Spleen (tissue), 11 donors: ENCODE results near the gene RSAD2. TPM values are rescaled to one million over a fixed set of nuclear protein-coding genes. Genes with fewer than 3 reads are reported as not detected.

Experiments used
- DNase-seq: peaks from one replicate; pipeline ENCODE4 v3.0.0-alpha.2; 2020
- H3K27ac ChIP-seq, 8 donors: fragments of 200-600 bp; sonication (generic) in 7 of 8; 1 replicate in 4 of 8; 2 replicates in 4 of 8; pipeline versions ENCODE4 v1.5.0 to v1.8.0; 2016 to 2021; ENCODE audit warnings: inconsistent platforms in 4 of 8, mild to moderate bottlenecking in 4 of 8, moderate library complexity in 1 of 8
- H3K27me3 ChIP-seq, 7 donors: fragments of 200-600 bp; sonication (generic) in 6 of 7; replicated peaks in 1 of 7; 1 replicate in 4 of 7; 2 replicates in 3 of 7; pipeline versions ENCODE4 v1.5.0 to v1.8.0; 2016 to 2021; ENCODE audit warnings: inconsistent platforms in 3 of 7, mild to moderate bottlenecking in 1 of 7
- H3K36me3 ChIP-seq, 6 donors: fragments of 200-600 bp; sonication (generic) in 5 of 6; 1 replicate in 4 of 6; 2 replicates in 2 of 6; pipeline versions ENCODE4 v1.5.0 to v1.8.0; 2016 to 2021; ENCODE audit warnings: inconsistent platforms in 2 of 6
- H3K4me1 ChIP-seq, 6 donors: fragments of 200-600 bp; sonication (generic) in 5 of 6; 1 replicate in 3 of 6; 2 replicates in 3 of 6; pipeline versions ENCODE4 v1.5.0 to v1.8.0; 2016 to 2021; ENCODE audit warnings: inconsistent platforms in 3 of 6
- H3K4me3 ChIP-seq, 8 donors: fragments of 200-600 bp; sonication (generic) in 7 of 8; 1 replicate in 4 of 8; 2 replicates in 4 of 8; pipeline versions ENCODE4 v1.5.0 to v1.8.0; 2016 to 2021; ENCODE audit warnings: inconsistent platforms in 4 of 8, mild to moderate bottlenecking in 4 of 8, moderate library complexity in 2 of 8
- H3K9me3 ChIP-seq, 8 donors: fragments of 200-600 bp; sonication (generic) in 7 of 8; 1 replicate in 4 of 8; 2 replicates in 4 of 8; pipeline versions ENCODE4 v1.5.0 to v1.8.0; 2016 to 2021; ENCODE audit warnings: inconsistent platforms in 4 of 8
- CTCF ChIP-seq, 11 experiments: fragments of 200-600 bp in 7 of 11; fragments of 450-650 bp in 4 of 11; sonication (generic) in 4 of 11; IDR thresholded peaks in 8 of 11; conservative IDR thresholded peaks in 3 of 11; 1 replicate in 7 of 11; 2 replicates in 4 of 11; pipeline versions ENCODE4 v1.4.0 to v1.8.0; 2016 to 2021; ENCODE audit warnings: antibody characterized with exemption in 11 of 11, inconsistent platforms in 4 of 11, mild to moderate bottlenecking in 1 of 11
- POLR2A ChIP-seq, 3 donors: fragments of 450-650 bp; IDR thresholded peaks; one replicate each; pipeline ENCODE4 v1.5.1; 2017; ENCODE audit warnings: antibody characterized with exemption in 3 of 3, mild to moderate bottlenecking in 1 of 3
- POLR2AphosphoS5 ChIP-seq, 3 donors: sonication (generic); formaldehyde crosslinking; IDR thresholded peaks; one replicate each; pipeline ENCODE4 v1.5.1; 2017; ENCODE audit warnings: antibody characterized with exemption in 3 of 3
- WGBS, 5 donors: extraction: QIAGEN DNeasy Blood & Tissue Kit in 3 of 5; methylation state at CpG; one replicate each; pipeline versions ENCODE4 v1.1.5 to v1.1.7; 2013 to 2018; 5-methylcytosine and 5-hydroxymethylcytosine counted together
- intact Hi-C: fragments of 100-400 bp; cut with DNase I; formaldehyde crosslinking; loops from one replicate; pipeline ENCODE4 v1.15.0; 2023; ENCODE audit warnings: low total_unique reads
- polyA plus RNA-seq, 3 donors: library from polyadenylated mRNA; stranded (reverse); fragments of 200-250 nt; gene quantifications; one replicate each; pipeline ENCODE4 v1.2.1, GENCODE V29; 2013
- total RNA-seq, 7 donors: library from RNA; depleted of rRNA in 3 of 7; stranded (reverse); fragments of >200 nt in 3 of 7; fragmentation: NEBNext Ultra II Directional in 4 of 7; extraction: Animal tissue kit (Norgen Biotek cat#: 25700) in 4 of 7; gene quantifications; one replicate each; pipeline versions ENCODE4 v1.1.0 to v1.2.1, GENCODE V29; 2016 to 2021
- donor health status: healthy with polysubstance abuse.
- donor health status: DM: no; HTN: no; CAD: no; lungs with moderate emphysema.
- donor health status: DM: no; HTN: no; CAD: no.
- donor health status: Bipolar disorder and iron deficiency.
- donor health status: healthy.
- donor health status: DM: no; HTN: no; CAD: no.
- donor health status: DM: yes; HTN: yes; CAD: no.

RSAD2 gene
- total and polyA plus RNA-seq, 10 donors: 2.1 to 18.6 (median 9.0) TPM

- no peak for DNase-seq
- TF ChIP-seq POLR2AphosphoS5 (IDR thresholded peaks at IDR 0.05): no peak
- intact Hi-C loops: no loop called here
- Histone ChIP-seq H3K27me3 (no peaks in the 10 kb centered on the region), H3K4me3 (no peak overlapping the region), H3K9me3 (peaks cover 36 to 98% (median 87%) of the 10 kb centered on the region in 8 donors), H3K27ac (no peak overlapping the region), H3K4me1 (no peaks in the 10 kb centered on the region), H3K36me3 (peaks cover 0 to 47% (median 2%) of the 10 kb centered on the region in 6 donors)
- 88 to 92% (median 90%) methylated on average over 2 of the region's 2 CpGs for WGBS, 5 donors
Observed at GRCh38 chr2:6841537-6842287, 35.9 kb upstream of the RSAD2 start.

- H3K36me3 ChIP-seq: peaks cover 9 to 65% (median 29%) of the 10 kb centered on the region in 6 donors
- 72 to 96% (median 86%) methylated on average over 3 of the region's 3 CpGs for WGBS, 5 donors
- intact Hi-C loops: no loop called here
- H3K9me3 ChIP-seq: peaks cover 50 to 100% (median 100%) of the 10 kb centered on the region in 8 donors
- H3K27me3 ChIP-seq: no peaks in the 10 kb centered on the region
- no peak for TF ChIP-seq POLR2A (IDR thresholded peaks at IDR 0.05)
- no peak for TF ChIP-seq POLR2AphosphoS5 (IDR thresholded peaks at IDR 0.05)
- TF ChIP-seq CTCF (IDR thresholded peaks at IDR 0.05 in 8 of 11, conservative IDR thresholded peaks at IDR 0.05 in 3 of 11): no peak
- no peaks in the 10 kb centered on the region for H3K4me1 ChIP-seq
- no peak overlapping the region for H3K27ac ChIP-seq
- no peak overlapping the region for H3K4me3 ChIP-seq
- DNase-seq: no peak
Observed at GRCh38 chr2:6845312-6845711, 32.3 kb upstream of the RSAD2 start.

DNA sequence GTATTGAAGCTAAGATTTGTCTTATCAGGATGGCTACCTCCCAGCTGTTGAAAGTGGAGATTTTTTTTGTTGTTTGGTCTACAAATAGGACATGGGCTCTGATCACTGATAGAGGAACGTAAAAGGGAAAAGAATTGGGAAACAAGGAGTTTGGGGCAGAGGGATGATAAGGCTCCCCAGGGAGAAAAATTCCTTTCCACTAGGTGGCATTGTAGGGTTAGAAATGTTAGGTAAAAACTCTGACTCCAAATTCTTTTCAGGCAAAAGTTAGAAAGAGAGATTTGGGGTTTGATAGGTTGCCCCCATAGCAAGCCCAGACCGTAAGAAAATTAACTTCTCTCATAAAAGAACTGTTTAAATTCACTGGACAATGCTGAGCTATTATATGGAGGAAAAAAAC lies 31.7 kb upstream of the RSAD2 start:
- H3K4me3 ChIP-seq: no peak overlapping the region

GRCh38 chr2:6846540-6846939 lies 31.0 kb upstream of the RSAD2 start:
- WGBS, 5 donors: 84 to 97% (median 90%) methylated on average over 1 of the region's 1 CpG
- TF ChIP-seq POLR2A (IDR thresholded peaks at IDR 0.05): no peak
- no peak for TF ChIP-seq CTCF (IDR thresholded peaks at IDR 0.05 in 8 of 11, conservative IDR thresholded peaks at IDR 0.05 in 3 of 11)
- TF ChIP-seq POLR2AphosphoS5 (IDR thresholded peaks at IDR 0.05): no peak

More for the DNA sequence above, 31.7 kb upstream of the RSAD2 start:
- TF ChIP-seq POLR2A (IDR thresholded peaks at IDR 0.05) (no peak), CTCF (IDR thresholded peaks at IDR 0.05 in 8 of 11, conservative IDR thresholded peaks at IDR 0.05 in 3 of 11) (no peak), POLR2AphosphoS5 (IDR thresholded peaks at IDR 0.05) (no peak)
- H3K9me3 ChIP-seq: peaks cover 50 to 100% (median 100%) of the 10 kb centered on the region in 8 donors
- DNase-seq: no peak
- no peak overlapping the region for H3K27ac ChIP-seq
- WGBS, 5 donors: 86 to 94% (median 92%) methylated on average over 2 of the region's 2 CpGs
- intact Hi-C loops: no loop called here
- no peaks in the 10 kb centered on the region for H3K4me1 ChIP-seq
- H3K36me3 ChIP-seq: peaks cover 9 to 65% (median 35%) of the 10 kb centered on the region in 6 donors
- H3K27me3 ChIP-seq: no peaks in the 10 kb centered on the region

More at GRCh38 chr2:6846540-6846939, 31.0 kb upstream of the RSAD2 start:
- no peaks in the 10 kb centered on the region for H3K4me1 ChIP-seq
- H3K4me3 ChIP-seq: no peak overlapping the region
- H3K27ac ChIP-seq: no peak overlapping the region
- peaks cover 12 to 71% (median 41%) of the 10 kb centered on the region in 6 donors for H3K36me3 ChIP-seq
- peaks cover 50 to 100% (median 100%) of the 10 kb centered on the region in 8 donors for H3K9me3 ChIP-seq
- intact Hi-C loops: no loop called here
- no peak for DNase-seq
- no peaks in the 10 kb centered on the region for H3K27me3 ChIP-seq
